ENCODE data around the gene NR4A1. TPM values are rescaled to one million over a fixed set of nuclear protein-coding genes. Genes with fewer than 3 reads are reported as not detected.

Gene NR4A1
- total and polyA plus RNA-seq, 7 donors = 31.2 to 276 (median 65.9) TPM

GRCh38 chr12:52035190-52035589 lies 16.1 kb upstream of the NR4A1 start:
- Histone ChIP-seq H3K4me3 (no peak overlapping the region), H3K36me3 (no peaks in the 10 kb centered on the region), H3K9me3 (no peaks in the 10 kb centered on the region), H3K27me3 (no peaks in the 10 kb centered on the region), H3K27ac (peak overlapping the region in 3 of 4 donors; percentile 90 to 96 (median 92)), H3K4me1 (peaks cover 0 to 52% (median 48%) of the 10 kb centered on the region in 4 donors)
- TF ChIP-seq EP300 (IDR thresholded peaks at IDR 0.05) (no peak), POLR2AphosphoS5 (IDR thresholded peaks at IDR 0.05) (no peak), POLR2A (IDR thresholded peaks at IDR 0.05) (no peak)
- TF ChIP-seq, protein P1, sequence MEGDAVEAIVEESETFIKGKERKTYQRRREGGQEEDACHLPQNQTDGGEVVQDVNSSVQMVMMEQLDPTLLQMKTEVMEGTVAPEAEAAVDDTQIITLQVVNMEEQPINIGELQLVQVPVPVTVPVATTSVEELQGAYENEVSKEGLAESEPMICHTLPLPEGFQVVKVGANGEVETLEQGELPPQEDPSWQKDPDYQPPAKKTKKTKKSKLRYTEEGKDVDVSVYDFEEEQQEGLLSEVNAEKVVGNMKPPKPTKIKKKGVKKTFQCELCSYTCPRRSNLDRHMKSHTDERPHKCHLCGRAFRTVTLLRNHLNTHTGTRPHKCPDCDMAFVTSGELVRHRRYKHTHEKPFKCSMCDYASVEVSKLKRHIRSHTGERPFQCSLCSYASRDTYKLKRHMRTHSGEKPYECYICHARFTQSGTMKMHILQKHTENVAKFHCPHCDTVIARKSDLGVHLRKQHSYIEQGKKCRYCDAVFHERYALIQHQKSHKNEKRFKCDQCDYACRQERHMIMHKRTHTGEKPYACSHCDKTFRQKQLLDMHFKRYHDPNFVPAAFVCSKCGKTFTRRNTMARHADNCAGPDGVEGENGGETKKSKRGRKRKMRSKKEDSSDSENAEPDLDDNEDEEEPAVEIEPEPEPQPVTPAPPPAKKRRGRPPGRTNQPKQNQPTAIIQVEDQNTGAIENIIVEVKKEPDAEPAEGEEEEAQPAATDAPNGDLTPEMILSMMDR (IDR thresholded peaks at IDR 0.05) = no peak
- intact Hi-C loops (cut with DNase I) = no loop called here
- DNase-seq = no peak
- WGBS, 2 donors = 97% methylated on average over 4 of the region's 4 CpGs

DNA sequence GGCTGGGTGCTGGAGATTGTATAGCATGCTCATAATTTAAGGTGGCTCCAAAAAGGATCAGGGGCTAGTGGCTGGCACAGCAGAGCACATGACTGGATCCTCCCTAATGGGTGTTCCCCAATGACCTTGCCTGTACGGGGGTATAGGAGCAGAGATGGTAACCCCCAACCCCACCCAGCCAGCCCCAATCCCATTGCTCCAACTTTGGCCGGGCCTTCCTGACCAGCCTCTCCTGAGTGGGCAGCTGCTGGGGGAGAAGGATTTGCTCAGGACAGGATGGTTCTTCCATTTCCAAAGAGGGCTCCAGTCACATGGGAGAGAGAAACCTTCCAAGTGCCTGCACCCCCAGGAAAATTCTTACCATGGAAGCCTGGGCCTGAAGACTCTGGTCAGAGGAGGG lies 15.3 kb upstream of the NR4A1 start:
- no peak for DNase-seq
- H3K36me3 ChIP-seq = no peaks in the 10 kb centered on the region
- WGBS, 2 donors = 75 to 91% methylated on average over 2 of the region's 2 CpGs
- intact Hi-C loops (cut with DNase I) = no loop called here
- TF ChIP-seq POLR2A (IDR thresholded peaks at IDR 0.05) (no peak), EP300 (IDR thresholded peaks at IDR 0.05) (no peak), POLR2AphosphoS5 (IDR thresholded peaks at IDR 0.05) (no peak)
- TF ChIP-seq, protein P1 (IDR thresholded peaks at IDR 0.05) = no peak
- H3K4me1 ChIP-seq = peaks cover 0 to 52% (median 48%) of the 10 kb centered on the region in 4 donors
- no peaks in the 10 kb centered on the region for H3K27me3 ChIP-seq
- peak overlapping the region; percentile 89 to 96 (median 91) for H3K27ac ChIP-seq
- H3K9me3 ChIP-seq = no peaks in the 10 kb centered on the region
- no peak overlapping the region for H3K4me3 ChIP-seq

DNA sequence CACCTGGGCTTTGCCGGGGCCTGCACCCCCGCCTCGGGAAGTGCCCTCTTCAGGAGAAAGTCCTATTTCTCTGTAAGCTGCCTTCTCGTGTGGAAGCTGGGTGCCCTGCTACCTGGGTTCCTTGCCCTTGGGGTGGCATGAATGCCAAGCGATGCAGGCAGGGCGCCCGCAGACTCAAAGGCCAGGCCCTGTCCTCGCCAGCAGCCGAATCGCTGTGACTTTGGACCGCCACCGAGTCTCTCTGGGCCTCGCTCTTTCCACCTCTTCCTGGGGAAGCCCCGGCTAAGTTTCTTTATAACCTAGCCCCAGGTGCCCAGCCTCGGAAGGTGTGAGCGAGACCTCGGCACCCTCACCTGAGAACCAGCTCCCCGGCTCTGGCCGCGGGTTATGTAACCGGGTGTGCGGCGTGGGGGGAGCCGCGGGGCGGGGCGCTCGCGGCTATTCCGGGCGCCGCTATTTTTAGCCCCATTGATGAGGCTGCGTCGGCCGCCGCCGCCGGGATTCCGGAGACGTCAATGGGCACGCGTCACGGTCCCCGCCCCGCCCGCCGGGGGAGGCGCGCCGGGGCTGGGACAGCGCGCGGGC lies 14.6 kb upstream of the NR4A1 start:
- H3K9me3 ChIP-seq = no peaks in the 10 kb centered on the region
- H3K36me3 ChIP-seq = no peaks in the 10 kb centered on the region
- TF ChIP-seq EP300 (IDR thresholded peaks at IDR 0.05) (peak; percentile 92 to 99 (median 98)), POLR2AphosphoS5 (IDR thresholded peaks at IDR 0.05) (peak; percentile 80 to 96 (median 84)), POLR2A (IDR thresholded peaks at IDR 0.05) (peak in 1 of 2 donors; percentile 67)
- TF ChIP-seq, protein P1 (IDR thresholded peaks at IDR 0.05) = no peak
- no peaks in the 10 kb centered on the region for H3K27me3 ChIP-seq
- 2 to 8% methylated on average over 53 of the region's 53 CpGs for WGBS, 2 donors
- DNase-seq = peak; percentile 97
- intact Hi-C loops (cut with DNase I) = no loop called here
- peaks cover 0 to 57% (median 47%) of the 10 kb centered on the region in 4 donors for H3K4me1 ChIP-seq
- peak overlapping the region in 3 of 4 donors; percentile 32 to 74 (median 69) for H3K4me3 ChIP-seq
- H3K27ac ChIP-seq = peak overlapping the region; percentile 89 to 96 (median 91)

DNA sequence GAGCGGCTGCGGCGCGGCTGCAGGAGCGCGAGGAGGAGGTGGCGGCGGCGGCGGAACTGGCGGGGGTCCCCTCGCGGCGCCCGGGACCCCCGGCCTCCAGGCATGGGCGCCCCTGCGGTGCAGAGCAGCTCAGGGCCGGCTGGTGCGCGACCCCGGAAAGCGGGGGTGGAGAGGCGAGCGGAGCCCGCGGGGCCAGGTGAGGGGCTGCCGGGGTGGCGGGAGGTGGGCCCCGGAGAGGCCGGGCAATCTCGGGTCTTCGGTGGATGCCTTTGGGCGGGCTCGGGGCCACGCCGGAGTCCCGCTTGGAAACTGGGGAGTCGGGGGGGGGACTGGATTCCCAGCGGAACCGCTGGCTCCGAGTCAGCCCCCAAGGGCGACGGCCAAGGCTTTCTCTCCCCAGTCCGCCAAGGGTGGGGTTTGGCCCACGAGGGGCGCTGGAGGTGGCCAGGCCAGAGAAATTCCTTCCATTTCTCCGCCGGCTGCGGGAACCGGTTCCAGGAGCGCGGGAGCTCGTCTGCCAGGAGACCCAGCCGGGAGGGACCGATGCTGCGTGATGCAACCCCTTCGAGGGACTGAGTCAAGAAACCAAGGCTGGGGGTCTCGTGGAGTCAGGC lies 13.9 kb upstream of the NR4A1 start:
- no peak for TF ChIP-seq POLR2A (IDR thresholded peaks at IDR 0.05)
- peak; percentile 36 to 50 (median 46) for TF ChIP-seq POLR2AphosphoS5 (IDR thresholded peaks at IDR 0.05)
- Histone ChIP-seq H3K9me3 (no peaks in the 10 kb centered on the region), H3K36me3 (no peaks in the 10 kb centered on the region), H3K4me1 (peaks cover 0 to 57% (median 41%) of the 10 kb centered on the region in 4 donors), H3K27ac (peak overlapping the region; percentile 84 to 96 (median 90)), H3K4me3 (peak overlapping the region; percentile 42 to 74 (median 70)), H3K27me3 (no peaks in the 10 kb centered on the region)
- WGBS, 2 donors = 2 to 4% methylated on average over 59 of the region's 59 CpGs
- peak; percentile 94 for DNase-seq
- intact Hi-C loops (cut with DNase I) = no loop called here

DNA sequence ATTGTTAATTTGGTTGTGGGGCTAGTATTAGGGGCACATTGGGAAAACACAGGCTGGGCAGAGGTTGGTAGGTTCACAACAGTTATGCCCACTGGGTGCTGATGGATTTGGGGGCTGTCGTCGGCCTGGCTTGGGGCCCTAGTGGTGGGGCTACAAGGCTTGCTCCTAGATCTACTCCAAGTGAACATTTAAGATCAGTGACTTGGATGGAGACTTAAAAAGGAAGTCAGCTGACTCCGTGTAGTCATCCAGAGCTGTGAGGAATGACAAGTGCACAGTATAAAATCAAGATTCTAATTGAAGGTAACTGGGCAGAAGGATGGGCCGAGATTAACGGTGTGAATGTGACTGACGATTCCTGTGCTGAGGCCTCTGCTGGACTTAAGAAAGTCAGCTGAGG lies 12.8 kb upstream of the NR4A1 start:
- H3K27me3 ChIP-seq = no peaks in the 10 kb centered on the region
- H3K4me1 ChIP-seq = peaks cover 0 to 60% (median 46%) of the 10 kb centered on the region in 4 donors
- peak overlapping the region; percentile 84 to 96 (median 90) for H3K27ac ChIP-seq
- 82 to 85% methylated on average over 6 of the region's 6 CpGs for WGBS, 2 donors
- H3K36me3 ChIP-seq = no peaks in the 10 kb centered on the region
- intact Hi-C loops (cut with DNase I) = no loop called here
- no peaks in the 10 kb centered on the region for H3K9me3 ChIP-seq
- no peak overlapping the region for H3K4me3 ChIP-seq
- TF ChIP-seq, protein P1 (IDR thresholded peaks at IDR 0.05) = no peak
- TF ChIP-seq EP300 (IDR thresholded peaks at IDR 0.05) (no peak), POLR2A (IDR thresholded peaks at IDR 0.05) (no peak), POLR2AphosphoS5 (IDR thresholded peaks at IDR 0.05) (peak in 3 of 4 donors; percentile 25 to 56 (median 31))
- no peak for DNase-seq
